Tibial nerve (tissue), 4 donors: ENCODE results near the gene SHC1. TPM values are rescaled to one million over a fixed set of nuclear protein-coding genes. Genes with fewer than 3 reads are reported as not detected.
A peak's percentile ranks its signal among the peaks of the same experiment; 100 is the strongest.

Experiments used
- DNase-seq, 2 donors: peaks; one replicate each; pipeline ENCODE4 v3.0.0-alpha.2; 2019; ENCODE audit warnings: low spot score in 2 of 2
- H3K27ac ChIP-seq, 4 donors: fragments of 200-600 bp; sonication (generic) in 3 of 4; one replicate each; pipeline ENCODE4 v1.5.1; 2017 to 2019; ENCODE audit warnings: mild to moderate bottlenecking in 1 of 4
- H3K27me3 ChIP-seq, 2 donors: fragments of 200-600 bp; sonication (generic) in 1 of 2; one replicate each; pipeline versions ENCODE4 v1.5.1 to v1.6.0; 2017 to 2019
- H3K36me3 ChIP-seq, 3 donors: fragments of 200-600 bp; sonication (generic); one replicate each; pipeline ENCODE4 v1.5.1; 2018 to 2019
- H3K4me1 ChIP-seq, 4 donors: fragments of 200-600 bp; sonication (generic) in 3 of 4; one replicate each; pipeline ENCODE4 v1.5.1; 2017 to 2019
- H3K4me3 ChIP-seq, 4 donors: fragments of 200-600 bp; sonication (generic) in 3 of 4; one replicate each; pipeline ENCODE4 v1.5.1; 2017 to 2019; ENCODE audit warnings: mild to moderate bottlenecking in 1 of 4, moderate library complexity in 1 of 4
- H3K9me3 ChIP-seq, 4 donors: fragments of 200-600 bp; sonication (generic) in 3 of 4; one replicate each; pipeline ENCODE4 v1.5.1; 2017 to 2019
- EP300 ChIP-seq, 2 donors: sonication (generic); formaldehyde crosslinking; IDR thresholded peaks; one replicate each; pipeline ENCODE4 v1.6.1; 2017; ENCODE audit warnings: antibody characterized with exemption in 2 of 2, mild to moderate bottlenecking in 1 of 2
- POLR2A ChIP-seq, 2 donors: fragments of 450-650 bp; IDR thresholded peaks; one replicate each; pipeline ENCODE4 v1.6.1; 2017; ENCODE audit warnings: antibody characterized with exemption in 2 of 2, mild to moderate bottlenecking in 2 of 2, moderate library complexity in 2 of 2
- WGBS, 2 donors: methylation state at CpG; one replicate each; pipeline ENCODE4 v1.1.5; 2018; 5-methylcytosine and 5-hydroxymethylcytosine counted together
- total RNA-seq, 4 donors: library from RNA; depleted of rRNA; stranded (reverse); fragments of >200 nt; gene quantifications; one replicate each; pipeline ENCODE4 v1.1.0, GENCODE V29; 2016
- TF ChIP-seq, protein P1 (sequence below), 5 experiments: fragments of 200-600 bp in 3 of 5; fragments of 450-650 bp in 2 of 5; sonication (generic) in 3 of 5; IDR thresholded peaks; one replicate each; pipeline ENCODE4 v1.5.1; 2016 to 2019; ENCODE audit warnings: antibody characterized with exemption in 5 of 5, mild to moderate bottlenecking in 3 of 5, moderate library complexity in 2 of 5

Gene SHC1
- total RNA-seq, 4 donors from 2014 or later = 82.9 to 168 (median 101) TPM

DNA sequence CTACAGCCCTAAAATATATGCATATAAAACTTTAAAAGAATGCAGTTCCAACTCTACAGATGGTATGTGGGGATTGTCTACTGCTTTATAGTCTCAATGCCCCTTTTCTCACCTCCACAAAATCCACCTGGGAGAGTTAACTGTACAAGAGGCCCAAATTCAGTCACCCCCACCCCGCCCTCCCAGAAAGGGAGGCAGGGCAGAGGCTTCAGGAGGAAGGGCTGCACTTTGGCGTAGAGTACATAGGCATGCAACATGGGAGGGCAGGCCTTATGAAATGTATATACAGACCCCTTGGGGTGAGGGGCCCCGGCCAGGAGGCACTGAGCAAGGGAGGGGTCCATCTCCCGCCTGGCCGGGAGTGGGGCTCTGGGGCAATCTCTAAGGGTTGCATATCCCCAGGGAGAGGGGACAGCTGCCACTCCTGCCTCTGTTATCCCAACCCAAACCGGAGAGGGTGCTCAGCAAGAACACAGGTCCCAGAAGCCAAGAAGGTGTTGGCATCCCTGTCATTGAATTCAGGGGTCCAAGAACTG is 7.7 kb downstream of the SHC1 start:
- Histone ChIP-seq H3K27me3 (no peaks in the 10 kb centered on the region), H3K36me3 (peaks cover 0 to 73% (median 18%) of the 10 kb centered on the region in 3 donors), H3K27ac (peak overlapping the region in 3 of 4 donors; percentile 14 to 99 (median 94)), H3K4me3 (peak overlapping the region in 3 of 4 donors; percentile 77 to 96 (median 94)), H3K9me3 (no peaks in the 10 kb centered on the region), H3K4me1 (peaks cover 0 to 54% (median 18%) of the 10 kb centered on the region in 4 donors)
- no peak for DNase-seq
- TF ChIP-seq, protein P1, sequence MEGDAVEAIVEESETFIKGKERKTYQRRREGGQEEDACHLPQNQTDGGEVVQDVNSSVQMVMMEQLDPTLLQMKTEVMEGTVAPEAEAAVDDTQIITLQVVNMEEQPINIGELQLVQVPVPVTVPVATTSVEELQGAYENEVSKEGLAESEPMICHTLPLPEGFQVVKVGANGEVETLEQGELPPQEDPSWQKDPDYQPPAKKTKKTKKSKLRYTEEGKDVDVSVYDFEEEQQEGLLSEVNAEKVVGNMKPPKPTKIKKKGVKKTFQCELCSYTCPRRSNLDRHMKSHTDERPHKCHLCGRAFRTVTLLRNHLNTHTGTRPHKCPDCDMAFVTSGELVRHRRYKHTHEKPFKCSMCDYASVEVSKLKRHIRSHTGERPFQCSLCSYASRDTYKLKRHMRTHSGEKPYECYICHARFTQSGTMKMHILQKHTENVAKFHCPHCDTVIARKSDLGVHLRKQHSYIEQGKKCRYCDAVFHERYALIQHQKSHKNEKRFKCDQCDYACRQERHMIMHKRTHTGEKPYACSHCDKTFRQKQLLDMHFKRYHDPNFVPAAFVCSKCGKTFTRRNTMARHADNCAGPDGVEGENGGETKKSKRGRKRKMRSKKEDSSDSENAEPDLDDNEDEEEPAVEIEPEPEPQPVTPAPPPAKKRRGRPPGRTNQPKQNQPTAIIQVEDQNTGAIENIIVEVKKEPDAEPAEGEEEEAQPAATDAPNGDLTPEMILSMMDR (IDR thresholded peaks at IDR 0.05) = no peak
- no peak for TF ChIP-seq EP300 (IDR thresholded peaks at IDR 0.05)
- no peak for TF ChIP-seq POLR2A (IDR thresholded peaks at IDR 0.05)
- WGBS, 2 donors = 47 to 53% methylated on average over 6 of the region's 6 CpGs

DNA sequence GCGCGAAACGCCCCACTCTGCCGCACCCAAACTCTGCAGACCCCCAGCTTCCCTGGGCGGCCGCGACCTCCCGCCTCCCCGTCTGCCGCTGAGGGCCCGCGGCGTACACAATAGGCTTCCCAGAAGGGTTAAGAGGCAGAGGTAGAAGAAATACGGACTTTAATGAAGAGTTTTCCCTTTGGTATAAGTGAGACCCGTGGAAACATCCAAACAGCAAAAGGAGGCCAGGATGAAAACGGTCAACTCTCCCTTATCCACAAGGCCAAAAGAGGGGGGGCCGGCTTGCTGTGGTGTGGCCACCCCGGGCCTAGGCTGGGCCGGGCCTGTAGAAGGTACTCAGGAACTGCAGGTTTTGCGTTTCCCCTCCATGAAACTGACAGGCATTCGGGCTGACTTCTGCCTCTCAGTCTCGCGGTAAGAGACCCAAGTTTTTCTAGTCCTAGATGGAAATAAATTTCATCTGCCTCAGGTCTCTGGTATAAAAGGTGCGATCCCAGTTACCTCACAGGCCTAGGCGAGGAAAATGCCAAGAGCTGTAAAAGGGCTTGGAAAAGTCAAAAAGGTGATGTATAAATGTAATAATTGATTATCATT is 8.3 kb downstream of the SHC1 start:
- Histone ChIP-seq H3K27ac (peak overlapping the region; percentile 94 to 100 (median 99)), H3K27me3 (no peaks in the 10 kb centered on the region), H3K4me1 (peaks cover 0 to 57% (median 19%) of the 10 kb centered on the region in 4 donors), H3K4me3 (peak overlapping the region; percentile 77 to 96 (median 94)), H3K9me3 (no peaks in the 10 kb centered on the region), H3K36me3 (peaks cover 0 to 67% (median 12%) of the 10 kb centered on the region in 3 donors)
- 3 to 4% methylated on average over 19 to 25 of the region's 25 CpGs for WGBS, 2 donors
- peak in 1 of 2 donors; percentile 24 for DNase-seq
- TF ChIP-seq, protein P1 (IDR thresholded peaks at IDR 0.05) = no peak
- TF ChIP-seq POLR2A (IDR thresholded peaks at IDR 0.05) (no peak), EP300 (IDR thresholded peaks at IDR 0.05) (no peak)

DNA sequence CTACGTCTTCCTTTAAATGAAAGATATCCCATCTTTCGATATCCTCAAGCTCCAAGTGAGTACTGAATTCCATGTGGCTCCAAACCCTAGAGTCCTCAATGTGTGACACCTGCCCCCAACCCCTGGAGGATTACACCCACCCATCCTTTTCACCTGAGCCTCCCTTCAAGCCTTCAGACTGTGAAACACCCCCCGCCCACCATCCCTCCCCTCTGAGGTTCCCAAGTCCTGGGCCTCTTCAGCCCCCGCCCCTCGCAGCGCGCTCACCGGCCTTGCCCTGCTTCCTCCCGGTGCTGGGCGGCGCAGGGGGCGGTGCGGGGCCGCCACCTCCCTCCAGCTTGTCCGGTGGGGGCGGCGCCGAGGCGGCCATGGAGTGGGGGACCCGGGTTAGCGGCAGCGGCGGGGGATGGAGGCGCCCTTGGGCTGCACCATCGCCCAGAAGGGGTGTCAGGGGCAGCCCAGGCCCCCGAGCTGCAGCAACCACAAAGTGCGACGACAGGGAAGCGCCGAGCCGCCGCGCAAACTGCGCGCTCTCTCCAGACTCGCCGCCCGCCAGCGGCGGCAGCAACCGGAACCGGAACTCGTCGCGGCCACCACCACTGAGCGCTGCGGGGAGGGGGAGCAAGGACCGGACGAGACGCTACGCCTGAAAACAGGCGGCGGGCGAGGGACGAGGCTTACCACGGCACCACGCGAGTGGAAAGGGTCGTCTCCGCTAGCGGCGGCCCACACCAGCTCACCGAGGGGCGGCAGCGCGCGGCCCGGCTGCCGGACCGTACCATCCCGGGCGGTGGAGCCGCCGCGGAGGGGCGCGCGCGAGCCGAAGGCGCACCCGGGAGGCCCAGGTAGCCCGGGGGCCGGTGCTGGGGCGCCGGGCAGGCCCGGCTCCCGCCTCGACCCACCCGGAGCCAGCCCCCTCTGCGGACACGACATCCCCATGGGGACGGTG is 9.1 kb downstream of the SHC1 start, which contains the start of gene PYGO2:
Gene PYGO2 (minus strand): TSS at position 576 of the 949 bp plus-strand sequence. CDS start 206 bp downstream, at position 370.
- peak; percentile 61 to 63 for DNase-seq
- TF ChIP-seq EP300 (IDR thresholded peaks at IDR 0.05) = peak in 1 of 2 donors; percentile 90
- TF ChIP-seq, protein P1 (IDR thresholded peaks at IDR 0.05) = peak; percentile 63 to 99 (median 88)
- peak; percentile 53 to 79 for TF ChIP-seq POLR2A (IDR thresholded peaks at IDR 0.05)
- no peaks in the 10 kb centered on the region for H3K27me3 ChIP-seq
- WGBS, 2 donors = 0% methylated on average over 31 to 72 of the region's 93 CpGs
- H3K27ac ChIP-seq = peak within 1 kb of the TSS; percentile 94 to 100 (median 99)
- H3K9me3 ChIP-seq = no peaks in the 10 kb centered on the region
- peaks cover 0 to 59% (median 10%) of the 10 kb centered on the region in 3 donors for H3K36me3 ChIP-seq
- H3K4me1 ChIP-seq = peaks cover 0 to 58% (median 27%) of the 10 kb centered on the region in 4 donors
- H3K4me3 ChIP-seq = peak within 1 kb of the TSS; percentile 77 to 96 (median 94)

DNA sequence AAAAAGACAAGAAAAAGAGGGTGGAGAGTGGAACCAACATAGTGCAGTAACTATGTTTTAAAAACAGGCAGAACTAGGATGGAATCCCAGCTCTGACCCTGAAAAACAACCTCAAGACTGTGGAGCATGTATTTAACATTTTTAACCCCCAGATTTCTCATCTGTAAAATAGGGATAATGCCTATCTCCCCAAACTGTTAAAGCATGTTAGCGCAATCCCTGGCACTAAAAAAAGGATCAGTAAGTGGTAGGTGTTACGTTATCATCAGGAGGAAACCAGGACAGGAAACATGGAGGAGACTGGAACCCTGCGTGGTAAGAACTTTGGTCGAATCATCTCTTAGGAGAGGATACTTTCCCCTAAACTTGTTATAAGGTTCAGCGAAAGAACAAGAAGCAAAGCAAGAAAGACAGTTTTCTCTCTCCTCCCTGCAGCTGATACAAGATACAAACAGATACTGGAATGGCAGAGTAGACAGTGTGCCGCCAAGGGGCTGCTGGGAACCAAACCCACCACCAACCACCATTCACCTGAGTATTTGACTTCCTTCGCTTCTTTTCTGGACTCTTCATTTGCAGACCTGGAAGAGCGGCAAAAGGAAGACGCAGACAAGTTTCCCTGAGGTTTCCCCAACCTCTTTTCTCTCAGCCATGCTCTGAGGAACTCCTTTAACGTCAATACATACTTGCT is 10.0 kb downstream of the SHC1 start:
- no peak for TF ChIP-seq EP300 (IDR thresholded peaks at IDR 0.05)
- TF ChIP-seq, protein P1 (IDR thresholded peaks at IDR 0.05) = no peak
- no peak for TF ChIP-seq POLR2A (IDR thresholded peaks at IDR 0.05)
- H3K4me1 ChIP-seq = peaks cover 0 to 62% (median 29%) of the 10 kb centered on the region in 4 donors

More for the DNA sequence above, 10.0 kb downstream of the SHC1 start:
- WGBS, 2 donors = 50% methylated on average over 10 of the region's 10 CpGs
- H3K27me3 ChIP-seq = no peaks in the 10 kb centered on the region
- H3K9me3 ChIP-seq = no peaks in the 10 kb centered on the region
- no peak for DNase-seq
- peaks cover 0 to 50% (median 3%) of the 10 kb centered on the region in 3 donors for H3K36me3 ChIP-seq
- H3K4me3 ChIP-seq = peak overlapping the region; percentile 77 to 96 (median 94)
- peak overlapping the region in 3 of 4 donors; percentile 94 to 99 (median 99) for H3K27ac ChIP-seq
